ENCODE data around the gene RNASEH2B.

Gene RNASEH2B

DNA sequence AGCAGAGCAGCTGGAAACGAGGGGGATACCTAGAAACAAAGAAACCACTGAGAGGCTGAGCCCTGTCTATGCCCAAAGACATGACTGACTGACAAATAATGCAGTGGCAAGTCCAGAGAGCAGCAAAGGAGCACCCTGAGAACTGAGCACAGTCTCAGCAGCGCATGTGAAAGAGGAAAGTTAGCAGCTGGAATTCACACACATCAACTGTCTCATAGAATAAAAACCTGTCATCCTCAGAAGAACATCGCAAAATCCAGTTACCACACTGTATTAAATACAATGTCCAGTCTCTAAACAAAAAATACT, 42.0 kb upstream of the RNASEH2B start:
- no peaks in the 10 kb centered on the region for H3K27me3 ChIP-seq (ENCODE audit: low read length)
- H3K36me3 ChIP-seq (ENCODE audit: low read length), result no peaks in the 10 kb centered on the region
- H3K9me3 ChIP-seq (ENCODE audit: insufficient read depth, low read length), result 0 out of 2 replicates have a peak, but pooled peaks cover 2% of the 10 kb centered on the region
- H2AFZ ChIP-seq (ENCODE audit: low read depth, low read length, severe bottlenecking), result no peak overlapping the region
- H3K9me2 ChIP-seq (replicated peaks; ENCODE audit: insufficient read depth, low read length), result no peaks in the 10 kb centered on the region
- H3K4me3 ChIP-seq (ENCODE audit: insufficient read depth, low read length, poor library complexity, severe bottlenecking), result no peak overlapping the region
- H3K9ac ChIP-seq (ENCODE audit: low read length), result no peak overlapping the region
- H3K79me2 ChIP-seq (ENCODE audit: insufficient read depth, low read length), result no peaks in the 10 kb centered on the region
- no peaks in the 10 kb centered on the region for H3F3A ChIP-seq (ENCODE audit: insufficient read depth)
- no peak overlapping the region for H3K4me2 ChIP-seq (ENCODE audit: low read depth, low read length, poor library complexity, severe bottlenecking)
- no peaks in the 10 kb centered on the region for H4K20me1 ChIP-seq (ENCODE audit: low read depth, low read length)
- TF ChIP-seq EZH2phosphoT487 (conservative IDR thresholded peaks at IDR 0.05; ENCODE audit: low read length), result no peak
- TF ChIP-seq, protein P1, sequence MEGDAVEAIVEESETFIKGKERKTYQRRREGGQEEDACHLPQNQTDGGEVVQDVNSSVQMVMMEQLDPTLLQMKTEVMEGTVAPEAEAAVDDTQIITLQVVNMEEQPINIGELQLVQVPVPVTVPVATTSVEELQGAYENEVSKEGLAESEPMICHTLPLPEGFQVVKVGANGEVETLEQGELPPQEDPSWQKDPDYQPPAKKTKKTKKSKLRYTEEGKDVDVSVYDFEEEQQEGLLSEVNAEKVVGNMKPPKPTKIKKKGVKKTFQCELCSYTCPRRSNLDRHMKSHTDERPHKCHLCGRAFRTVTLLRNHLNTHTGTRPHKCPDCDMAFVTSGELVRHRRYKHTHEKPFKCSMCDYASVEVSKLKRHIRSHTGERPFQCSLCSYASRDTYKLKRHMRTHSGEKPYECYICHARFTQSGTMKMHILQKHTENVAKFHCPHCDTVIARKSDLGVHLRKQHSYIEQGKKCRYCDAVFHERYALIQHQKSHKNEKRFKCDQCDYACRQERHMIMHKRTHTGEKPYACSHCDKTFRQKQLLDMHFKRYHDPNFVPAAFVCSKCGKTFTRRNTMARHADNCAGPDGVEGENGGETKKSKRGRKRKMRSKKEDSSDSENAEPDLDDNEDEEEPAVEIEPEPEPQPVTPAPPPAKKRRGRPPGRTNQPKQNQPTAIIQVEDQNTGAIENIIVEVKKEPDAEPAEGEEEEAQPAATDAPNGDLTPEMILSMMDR (IDR thresholded peaks at IDR 0.05; ENCODE audit: insufficient read depth, low read length, poor library complexity, severe bottlenecking), result no peak
- no peak overlapping the region for H3K27ac ChIP-seq (ENCODE audit: low read depth, low read length)

DNA sequence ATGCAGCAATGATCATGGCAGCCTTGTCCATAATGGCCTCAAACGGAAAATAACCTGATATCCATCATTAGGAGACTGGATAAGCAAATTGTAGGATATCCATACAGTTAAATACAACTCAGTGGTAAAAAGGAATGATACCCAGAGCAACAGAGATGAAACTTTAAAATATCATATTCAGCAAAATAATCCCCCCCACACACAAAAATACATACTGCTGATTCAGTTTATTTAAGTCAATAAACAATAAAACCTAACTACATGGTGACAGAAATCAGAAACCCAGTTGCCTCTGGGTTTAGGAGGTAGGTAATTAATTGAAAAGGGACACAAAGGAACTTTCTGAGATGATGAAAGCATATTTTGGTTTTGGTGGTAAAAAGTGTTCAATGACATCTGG, 38.2 kb upstream of the RNASEH2B start:
- H3K4me2 ChIP-seq (ENCODE audit: low read depth, low read length, poor library complexity, severe bottlenecking), result no peak overlapping the region
- H3K9me2 ChIP-seq (replicated peaks; ENCODE audit: insufficient read depth, low read length), result no peaks in the 10 kb centered on the region
- no peaks in the 10 kb centered on the region for H3K27me3 ChIP-seq (ENCODE audit: low read length)
- no peaks in the 10 kb centered on the region for H3F3A ChIP-seq (ENCODE audit: insufficient read depth)
- H4K20me1 ChIP-seq (ENCODE audit: low read depth, low read length), result no peaks in the 10 kb centered on the region
- H3K4me3 ChIP-seq (ENCODE audit: insufficient read depth, low read length, poor library complexity, severe bottlenecking), result no peak overlapping the region
- H3K79me2 ChIP-seq (ENCODE audit: insufficient read depth, low read length), result no peaks in the 10 kb centered on the region
- no peaks in the 10 kb centered on the region for H3K36me3 ChIP-seq (ENCODE audit: low read length)
- TF ChIP-seq, protein P1 (IDR thresholded peaks at IDR 0.05; ENCODE audit: insufficient read depth, low read length, poor library complexity, severe bottlenecking), result no peak
- no peak for TF ChIP-seq EZH2phosphoT487 (conservative IDR thresholded peaks at IDR 0.05; ENCODE audit: low read length)
- H3K9me3 ChIP-seq (ENCODE audit: insufficient read depth, low read length), result no peaks in the 10 kb centered on the region
- H3K9ac ChIP-seq (ENCODE audit: low read length), result no peak overlapping the region
- H2AFZ ChIP-seq (ENCODE audit: low read depth, low read length, severe bottlenecking), result no peak overlapping the region
- H3K27ac ChIP-seq (ENCODE audit: low read depth, low read length), result no peak overlapping the region

DNA sequence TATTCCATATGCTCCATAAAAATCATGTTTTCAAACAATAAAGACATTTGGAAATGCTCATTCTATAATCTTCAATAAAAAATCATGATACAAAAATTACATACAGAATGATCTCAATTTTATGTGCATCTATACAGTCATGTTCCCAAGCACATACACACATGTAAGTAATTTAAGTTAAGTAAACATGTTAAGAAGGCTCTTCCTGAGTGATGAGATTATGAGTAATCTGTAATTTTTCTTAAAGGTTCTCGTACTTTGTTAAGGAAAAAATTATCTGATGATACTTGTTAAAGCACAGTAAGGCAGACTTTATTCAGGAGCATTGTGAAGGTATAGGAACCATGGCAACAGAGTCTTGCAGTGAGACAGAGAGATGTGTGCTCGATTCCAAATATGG, 36.1 kb upstream of the RNASEH2B start:
- no peaks in the 10 kb centered on the region for H3K9me2 ChIP-seq (replicated peaks; ENCODE audit: insufficient read depth, low read length)
- H3K27me3 ChIP-seq (ENCODE audit: low read length), result no peaks in the 10 kb centered on the region
- no peaks in the 10 kb centered on the region for H3F3A ChIP-seq (ENCODE audit: insufficient read depth)
- H3K36me3 ChIP-seq (ENCODE audit: low read length), result no peaks in the 10 kb centered on the region
- TF ChIP-seq, protein P1 (IDR thresholded peaks at IDR 0.05; ENCODE audit: insufficient read depth, low read length, poor library complexity, severe bottlenecking), result no peak
- TF ChIP-seq EZH2phosphoT487 (conservative IDR thresholded peaks at IDR 0.05; ENCODE audit: low read length), result no peak
- no peaks in the 10 kb centered on the region for H3K9me3 ChIP-seq (ENCODE audit: insufficient read depth, low read length)
- H4K20me1 ChIP-seq (ENCODE audit: low read depth, low read length), result no peaks in the 10 kb centered on the region
- H2AFZ ChIP-seq (ENCODE audit: low read depth, low read length, severe bottlenecking), result no peak overlapping the region
- no peak overlapping the region for H3K27ac ChIP-seq (ENCODE audit: low read depth, low read length)
- no peak overlapping the region for H3K9ac ChIP-seq (ENCODE audit: low read length)
- H3K4me2 ChIP-seq (ENCODE audit: low read depth, low read length, poor library complexity, severe bottlenecking), result no peak overlapping the region
- H3K4me3 ChIP-seq (ENCODE audit: insufficient read depth, low read length, poor library complexity, severe bottlenecking), result no peak overlapping the region
- no peaks in the 10 kb centered on the region for H3K79me2 ChIP-seq (ENCODE audit: insufficient read depth, low read length)

DNA sequence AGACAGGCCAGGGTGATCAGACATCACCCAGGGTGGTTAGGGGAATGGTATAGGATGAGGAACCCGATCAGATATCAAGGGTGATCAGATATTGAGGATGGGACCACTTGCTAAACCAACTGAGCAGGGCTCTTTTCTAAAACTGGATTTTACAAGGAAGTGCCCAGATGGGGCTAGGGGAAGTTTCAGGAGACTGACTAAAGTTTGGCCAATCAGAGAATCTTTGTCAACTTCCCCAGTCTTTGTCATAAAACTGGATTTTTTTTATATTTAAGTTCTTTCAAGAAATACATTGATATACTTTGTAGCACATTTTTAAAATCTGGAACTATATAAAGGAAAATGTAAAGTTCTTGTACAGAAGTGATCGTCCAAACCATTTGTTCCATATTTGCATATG, 35.6 kb upstream of the RNASEH2B start:
- Histone ChIP-seq H4K20me1 (ENCODE audit: low read depth, low read length) (no peaks in the 10 kb centered on the region), H3K4me3 (ENCODE audit: insufficient read depth, low read length, poor library complexity, severe bottlenecking) (no peak overlapping the region), H3K79me2 (ENCODE audit: insufficient read depth, low read length) (no peaks in the 10 kb centered on the region), H3F3A (ENCODE audit: insufficient read depth) (no peaks in the 10 kb centered on the region), H3K9me3 (ENCODE audit: insufficient read depth, low read length) (no peaks in the 10 kb centered on the region), H3K27ac (ENCODE audit: low read depth, low read length) (no peak overlapping the region), H3K27me3 (ENCODE audit: low read length) (no peaks in the 10 kb centered on the region), H3K9me2 (replicated peaks; ENCODE audit: insufficient read depth, low read length) (no peaks in the 10 kb centered on the region), H3K4me2 (ENCODE audit: low read depth, low read length, poor library complexity, severe bottlenecking) (no peak overlapping the region), H3K9ac (ENCODE audit: low read length) (no peak overlapping the region), H3K36me3 (ENCODE audit: low read length) (no peaks in the 10 kb centered on the region), H2AFZ (ENCODE audit: low read depth, low read length, severe bottlenecking) (no peak overlapping the region)
- TF ChIP-seq, protein P1 (IDR thresholded peaks at IDR 0.05; ENCODE audit: insufficient read depth, low read length, poor library complexity, severe bottlenecking), result no peak
- no peak for TF ChIP-seq EZH2phosphoT487 (conservative IDR thresholded peaks at IDR 0.05; ENCODE audit: low read length)

All from SU-DHL-6 (cell line).